ENCODE data around the gene SIRPB2. TPM values are rescaled to one million over a fixed set of nuclear protein-coding genes. Genes with fewer than 3 reads are reported as not detected.

The SIRPB2 gene
- total RNA-seq, 3 donors from 2014 or later, result 2.9 to 30.9 (median 4.3) TPM

GRCh38 chr20:1449370-1449769 lies 41.9 kb downstream of the SIRPB2 start:
- TF ChIP-seq, protein P1, sequence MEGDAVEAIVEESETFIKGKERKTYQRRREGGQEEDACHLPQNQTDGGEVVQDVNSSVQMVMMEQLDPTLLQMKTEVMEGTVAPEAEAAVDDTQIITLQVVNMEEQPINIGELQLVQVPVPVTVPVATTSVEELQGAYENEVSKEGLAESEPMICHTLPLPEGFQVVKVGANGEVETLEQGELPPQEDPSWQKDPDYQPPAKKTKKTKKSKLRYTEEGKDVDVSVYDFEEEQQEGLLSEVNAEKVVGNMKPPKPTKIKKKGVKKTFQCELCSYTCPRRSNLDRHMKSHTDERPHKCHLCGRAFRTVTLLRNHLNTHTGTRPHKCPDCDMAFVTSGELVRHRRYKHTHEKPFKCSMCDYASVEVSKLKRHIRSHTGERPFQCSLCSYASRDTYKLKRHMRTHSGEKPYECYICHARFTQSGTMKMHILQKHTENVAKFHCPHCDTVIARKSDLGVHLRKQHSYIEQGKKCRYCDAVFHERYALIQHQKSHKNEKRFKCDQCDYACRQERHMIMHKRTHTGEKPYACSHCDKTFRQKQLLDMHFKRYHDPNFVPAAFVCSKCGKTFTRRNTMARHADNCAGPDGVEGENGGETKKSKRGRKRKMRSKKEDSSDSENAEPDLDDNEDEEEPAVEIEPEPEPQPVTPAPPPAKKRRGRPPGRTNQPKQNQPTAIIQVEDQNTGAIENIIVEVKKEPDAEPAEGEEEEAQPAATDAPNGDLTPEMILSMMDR (IDR thresholded peaks at IDR 0.05), result no peak
- no peak for TF ChIP-seq POLR2A (IDR thresholded peaks at IDR 0.05)
- intact Hi-C loops (cut with DNase I; ENCODE audit: low total_unique reads), result loop anchor here (10.0 kb wide), 1 partner anchor 145 kb away; no protein-coding TSS in a partner anchor
- Histone ChIP-seq H3K4me1 (no peaks in the 10 kb centered on the region), H3K9me3 (peaks cover 14 to 28% of the 10 kb centered on the region in 2 donors), H3K4me3 (no peak overlapping the region), H3K27me3 (no peaks in the 10 kb centered on the region), H3K27ac (no peak overlapping the region), H3K36me3 (peaks cover 57% of the 10 kb centered on the region)
- DNase-seq (ENCODE audit: low spot score in 2 of 2), result no peak

GRCh38 chr20:1448081-1448620 lies 43.1 kb downstream of the SIRPB2 start:
- intact Hi-C loops (cut with DNase I; ENCODE audit: low total_unique reads), result loop anchor here (10.0 kb wide), 1 partner anchor 143 kb away; no protein-coding TSS in a partner anchor

GRCh38 chr20:1446536-1446935 lies 44.7 kb downstream of the SIRPB2 start:
- no peak for DNase-seq (ENCODE audit: low spot score in 2 of 2)
- TF ChIP-seq, protein P1 (IDR thresholded peaks at IDR 0.05), result no peak
- TF ChIP-seq POLR2A (IDR thresholded peaks at IDR 0.05), result no peak
- TF ChIP-seq POLR2AphosphoS5 (IDR thresholded peaks at IDR 0.05), result no peak
- peaks cover 7 to 16% of the 10 kb centered on the region in 2 donors for H3K9me3 ChIP-seq
- no peak overlapping the region for H3K4me3 ChIP-seq
- no peaks in the 10 kb centered on the region for H3K4me1 ChIP-seq
- H3K27me3 ChIP-seq, result no peaks in the 10 kb centered on the region
- no peak overlapping the region for H3K27ac ChIP-seq
- intact Hi-C loops (cut with DNase I; ENCODE audit: low total_unique reads), result loop anchor here (10.0 kb wide), 1 partner anchor 142 kb away; no protein-coding TSS in a partner anchor
- H3K36me3 ChIP-seq, result peaks cover 33% of the 10 kb centered on the region

More at GRCh38 chr20:1448081-1448620, 43.1 kb downstream of the SIRPB2 start:
- TF ChIP-seq POLR2A (IDR thresholded peaks at IDR 0.05) (no peak), POLR2AphosphoS5 (IDR thresholded peaks at IDR 0.05) (no peak)
- TF ChIP-seq, protein P1 (IDR thresholded peaks at IDR 0.05), result no peak
- Histone ChIP-seq H3K27me3 (no peaks in the 10 kb centered on the region), H3K4me1 (no peaks in the 10 kb centered on the region), H3K27ac (no peak overlapping the region), H3K36me3 (peaks cover 47% of the 10 kb centered on the region), H3K9me3 (peaks cover 14 to 28% of the 10 kb centered on the region in 2 donors), H3K4me3 (no peak overlapping the region)
- no peak for DNase-seq (ENCODE audit: low spot score in 2 of 2)

DNA sequence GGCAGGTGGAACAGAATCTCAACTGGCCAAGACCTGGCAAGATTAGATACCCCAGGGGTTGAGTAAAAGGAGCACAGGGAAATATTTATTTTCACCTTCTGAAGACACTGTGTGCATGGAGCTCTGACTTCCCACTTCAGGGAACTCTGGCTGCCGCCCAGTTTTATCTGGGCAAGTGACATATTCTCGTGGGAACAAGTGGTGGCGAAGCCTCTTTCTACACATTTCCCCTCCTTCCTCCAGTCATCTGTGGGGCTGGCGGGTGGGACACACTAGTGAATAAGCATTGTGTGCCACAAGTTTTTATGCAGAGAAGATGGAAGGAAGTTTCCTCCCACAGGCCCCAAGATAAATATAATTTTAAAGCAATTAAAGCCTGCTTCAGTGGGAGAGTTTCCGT lies 48.1 kb downstream of the SIRPB2 start:
- peaks cover 18% of the 10 kb centered on the region for H3K36me3 ChIP-seq
- TF ChIP-seq, protein P1 (IDR thresholded peaks at IDR 0.05), result no peak

DNA sequence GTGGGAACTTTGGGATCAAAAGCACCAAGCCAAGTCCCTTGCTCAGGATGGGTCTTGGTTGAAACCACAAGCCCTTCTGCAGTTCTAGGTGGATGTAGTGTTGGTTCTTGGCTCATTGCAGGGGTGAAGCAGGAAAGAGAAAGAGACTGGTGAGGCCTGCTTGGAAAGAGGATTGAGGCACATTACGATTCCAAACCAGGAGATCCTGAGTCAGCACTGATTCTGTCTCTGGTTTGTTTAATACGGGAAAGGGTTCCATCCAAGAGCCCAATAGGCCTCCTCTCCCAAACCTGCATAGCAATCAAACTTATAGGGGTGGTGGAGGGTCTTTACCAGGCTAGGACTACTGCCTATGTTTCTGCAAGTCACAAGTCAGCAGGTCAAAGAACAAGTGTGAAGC lies 48.9 kb downstream of the SIRPB2 start:
- H3K27ac ChIP-seq, result no peak overlapping the region
- no peaks in the 10 kb centered on the region for H3K27me3 ChIP-seq
- TF ChIP-seq POLR2AphosphoS5 (IDR thresholded peaks at IDR 0.05) (no peak), POLR2A (IDR thresholded peaks at IDR 0.05) (no peak)
- TF ChIP-seq, protein P1 (IDR thresholded peaks at IDR 0.05), result no peak
- DNase-seq (ENCODE audit: low spot score in 2 of 2), result no peak
- H3K9me3 ChIP-seq, result no peaks in the 10 kb centered on the region
- no peak overlapping the region for H3K4me3 ChIP-seq
- intact Hi-C loops (cut with DNase I; ENCODE audit: low total_unique reads), result loop anchor here (10.0 kb wide), 1 partner anchor 138 kb away; no protein-coding TSS in a partner anchor
- peaks cover 18% of the 10 kb centered on the region for H3K36me3 ChIP-seq
- no peaks in the 10 kb centered on the region for H3K4me1 ChIP-seq

More for the DNA sequence above, 48.1 kb downstream of the SIRPB2 start:
- no peak for DNase-seq (ENCODE audit: low spot score in 2 of 2)
- Histone ChIP-seq H3K9me3 (no peaks in the 10 kb centered on the region), H3K4me3 (no peak overlapping the region), H3K27ac (no peak overlapping the region), H3K4me1 (no peaks in the 10 kb centered on the region), H3K27me3 (no peaks in the 10 kb centered on the region)
- intact Hi-C loops (cut with DNase I; ENCODE audit: low total_unique reads), result loop anchor here (10.0 kb wide), 1 partner anchor 138 kb away; no protein-coding TSS in a partner anchor
